ENCODE measurements around the gene SFTPB. TPM values are rescaled to one million over a fixed set of nuclear protein-coding genes. Genes with fewer than 3 reads are reported as not detected.

The SFTPB gene
- total RNA-seq, 1 donor: not detected

DNA sequence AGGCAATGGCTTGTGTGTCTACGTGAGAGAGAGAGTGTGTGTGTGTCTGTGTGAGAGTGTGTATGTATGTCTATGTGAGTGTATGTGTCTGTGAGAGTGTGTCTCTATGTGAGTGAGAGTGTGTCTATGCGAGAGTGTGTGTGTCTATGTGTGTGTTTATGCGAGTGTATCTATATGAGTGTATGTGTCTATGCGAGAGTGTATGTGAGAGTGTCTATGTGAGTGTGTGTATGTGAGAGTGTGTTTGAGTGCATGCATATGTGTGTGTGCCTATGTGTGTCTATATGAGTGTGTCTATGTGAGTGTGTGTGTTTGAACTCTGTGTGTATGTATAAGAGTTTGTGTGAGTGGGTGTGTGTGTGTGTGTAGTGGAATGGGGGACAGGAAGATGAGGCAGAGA lies 16.4 kb upstream of the SFTPB start:
- Histone ChIP-seq H3K79me2 (ENCODE audit: insufficient read depth, low read length) (no peaks in the 10 kb centered on the region), H3K9me3 (ENCODE audit: low read depth, low read length) (no peaks in the 10 kb centered on the region), H3K36me3 (ENCODE audit: insufficient read depth, low read length) (no peaks in the 10 kb centered on the region), H3K4me2 (ENCODE audit: insufficient read depth, low read length) (no peak overlapping the region), H3K4me1 (ENCODE audit: insufficient read depth, low read length) (peaks cover 12% of the 10 kb centered on the region), H3K27ac (ENCODE audit: low read depth, low read length) (no peak overlapping the region), H2AFZ (ENCODE audit: low read length) (no peak overlapping the region), H4K20me1 (ENCODE audit: insufficient read depth, low read length) (no peaks in the 10 kb centered on the region), H3K4me3 (ENCODE audit: insufficient read depth, low read length) (no peak overlapping the region), H3K27me3 (ENCODE audit: insufficient read depth, low read length) (no peaks in the 10 kb centered on the region)
- TF ChIP-seq, protein P1, sequence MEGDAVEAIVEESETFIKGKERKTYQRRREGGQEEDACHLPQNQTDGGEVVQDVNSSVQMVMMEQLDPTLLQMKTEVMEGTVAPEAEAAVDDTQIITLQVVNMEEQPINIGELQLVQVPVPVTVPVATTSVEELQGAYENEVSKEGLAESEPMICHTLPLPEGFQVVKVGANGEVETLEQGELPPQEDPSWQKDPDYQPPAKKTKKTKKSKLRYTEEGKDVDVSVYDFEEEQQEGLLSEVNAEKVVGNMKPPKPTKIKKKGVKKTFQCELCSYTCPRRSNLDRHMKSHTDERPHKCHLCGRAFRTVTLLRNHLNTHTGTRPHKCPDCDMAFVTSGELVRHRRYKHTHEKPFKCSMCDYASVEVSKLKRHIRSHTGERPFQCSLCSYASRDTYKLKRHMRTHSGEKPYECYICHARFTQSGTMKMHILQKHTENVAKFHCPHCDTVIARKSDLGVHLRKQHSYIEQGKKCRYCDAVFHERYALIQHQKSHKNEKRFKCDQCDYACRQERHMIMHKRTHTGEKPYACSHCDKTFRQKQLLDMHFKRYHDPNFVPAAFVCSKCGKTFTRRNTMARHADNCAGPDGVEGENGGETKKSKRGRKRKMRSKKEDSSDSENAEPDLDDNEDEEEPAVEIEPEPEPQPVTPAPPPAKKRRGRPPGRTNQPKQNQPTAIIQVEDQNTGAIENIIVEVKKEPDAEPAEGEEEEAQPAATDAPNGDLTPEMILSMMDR (IDR thresholded peaks at IDR 0.05; ENCODE audit: extremely low read depth, low read depth, low read length): no peak
- DNase-seq (ENCODE audit: insufficient read length, low spot score, missing footprints): no peak

DNA sequence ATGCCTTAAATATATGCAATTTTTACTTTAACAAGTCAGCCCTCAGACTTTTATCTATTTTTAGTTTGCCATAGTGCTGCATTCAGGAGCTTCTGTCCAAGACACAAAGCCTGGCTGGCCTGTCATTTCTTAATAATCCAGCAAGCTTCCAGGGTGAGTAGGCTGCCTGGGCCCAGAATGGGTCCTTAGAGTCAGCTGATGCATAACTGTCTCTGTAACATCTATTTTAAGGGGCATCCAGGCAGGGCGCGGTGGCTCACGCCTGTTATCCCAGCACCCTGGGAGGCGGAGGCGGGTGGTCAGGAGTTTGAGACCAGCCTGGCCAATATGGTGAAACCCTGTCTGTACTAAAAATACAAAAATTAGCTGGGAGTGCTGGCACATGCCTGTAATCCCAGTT lies 14.4 kb upstream of the SFTPB start:
- Histone ChIP-seq H3K9me3 (ENCODE audit: low read depth, low read length) (no peaks in the 10 kb centered on the region), H3K79me2 (ENCODE audit: insufficient read depth, low read length) (no peaks in the 10 kb centered on the region), H3K27me3 (ENCODE audit: insufficient read depth, low read length) (no peaks in the 10 kb centered on the region), H3K27ac (ENCODE audit: low read depth, low read length) (no peak overlapping the region), H2AFZ (ENCODE audit: low read length) (no peak overlapping the region), H3K36me3 (ENCODE audit: insufficient read depth, low read length) (no peaks in the 10 kb centered on the region), H4K20me1 (ENCODE audit: insufficient read depth, low read length) (no peaks in the 10 kb centered on the region), H3K4me1 (ENCODE audit: insufficient read depth, low read length) (peaks cover 17% of the 10 kb centered on the region), H3K4me2 (ENCODE audit: insufficient read depth, low read length) (no peak overlapping the region), H3K4me3 (ENCODE audit: insufficient read depth, low read length) (no peak overlapping the region)
- no peak for DNase-seq (ENCODE audit: insufficient read length, low spot score, missing footprints)
- TF ChIP-seq, protein P1 (IDR thresholded peaks at IDR 0.05; ENCODE audit: extremely low read depth, low read depth, low read length): no peak

DNA sequence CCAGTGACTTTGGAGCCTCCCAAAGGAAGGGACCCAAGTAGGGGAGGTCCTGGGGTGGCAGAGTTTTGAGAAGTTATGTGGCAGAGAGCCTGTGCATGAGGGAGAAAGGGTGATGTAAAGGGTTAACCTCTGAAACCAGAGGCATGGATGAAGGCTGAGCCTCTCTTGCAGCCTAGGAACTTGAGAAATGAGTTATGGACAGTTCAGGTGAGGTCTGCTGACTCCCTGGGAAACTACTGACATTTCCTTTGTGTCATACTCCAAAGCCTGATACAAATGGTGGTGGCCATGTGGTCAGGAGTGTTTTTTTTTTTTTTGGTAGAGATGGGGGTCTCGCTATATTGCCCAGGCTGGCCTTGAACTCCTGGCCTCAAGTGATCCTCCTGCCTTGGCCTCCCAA lies 13.8 kb upstream of the SFTPB start:
- Histone ChIP-seq H3K9me3 (ENCODE audit: low read depth, low read length) (no peaks in the 10 kb centered on the region), H3K27me3 (ENCODE audit: insufficient read depth, low read length) (no peaks in the 10 kb centered on the region), H3K27ac (ENCODE audit: low read depth, low read length) (no peak overlapping the region), H3K4me1 (ENCODE audit: insufficient read depth, low read length) (peaks cover 17% of the 10 kb centered on the region), H2AFZ (ENCODE audit: low read length) (no peak overlapping the region), H3K36me3 (ENCODE audit: insufficient read depth, low read length) (no peaks in the 10 kb centered on the region), H3K4me2 (ENCODE audit: insufficient read depth, low read length) (no peak overlapping the region), H3K4me3 (ENCODE audit: insufficient read depth, low read length) (no peak overlapping the region), H4K20me1 (ENCODE audit: insufficient read depth, low read length) (no peaks in the 10 kb centered on the region), H3K79me2 (ENCODE audit: insufficient read depth, low read length) (no peaks in the 10 kb centered on the region)
- TF ChIP-seq, protein P1 (IDR thresholded peaks at IDR 0.05; ENCODE audit: extremely low read depth, low read depth, low read length): no peak
- no peak for DNase-seq (ENCODE audit: insufficient read length, low spot score, missing footprints)

GRCh38 chr2:85681372-85681763 lies 13.4 kb upstream of the SFTPB start:
- H3K36me3 ChIP-seq (ENCODE audit: insufficient read depth, low read length): no peaks in the 10 kb centered on the region
- H4K20me1 ChIP-seq (ENCODE audit: insufficient read depth, low read length): no peaks in the 10 kb centered on the region
- no peak overlapping the region for H2AFZ ChIP-seq (ENCODE audit: low read length)
- H3K4me3 ChIP-seq (ENCODE audit: insufficient read depth, low read length): no peak overlapping the region
- H3K27me3 ChIP-seq (ENCODE audit: insufficient read depth, low read length): no peaks in the 10 kb centered on the region
- H3K4me2 ChIP-seq (ENCODE audit: insufficient read depth, low read length): no peak overlapping the region
- TF ChIP-seq, protein P1 (IDR thresholded peaks at IDR 0.05; ENCODE audit: extremely low read depth, low read depth, low read length): no peak
- no peaks in the 10 kb centered on the region for H3K79me2 ChIP-seq (ENCODE audit: insufficient read depth, low read length)
- DNase-seq (ENCODE audit: insufficient read length, low spot score, missing footprints): no peak
- H3K27ac ChIP-seq (ENCODE audit: low read depth, low read length): no peak overlapping the region
- no peaks in the 10 kb centered on the region for H3K9me3 ChIP-seq (ENCODE audit: low read depth, low read length)
- peaks cover 17% of the 10 kb centered on the region for H3K4me1 ChIP-seq (ENCODE audit: insufficient read depth, low read length)
